Endothelial cell (in vitro differentiated cells): Measurements from ENCODE around the gene MRPS27. TPM values are rescaled to one million over a fixed set of nuclear protein-coding genes. Genes with fewer than 3 reads are reported as not detected.
A peak's percentile ranks its signal among the peaks of the same experiment; 100 is the strongest.

Experiments used
- DNase-seq: peaks from one replicate; pipeline ENCODE4 v3.0.0; 2021; ENCODE audit warnings: low spot score
- H3K27ac Mint-ChIP-seq: one replicate; pipeline ENCODE4 v1.8.0; 2021; ENCODE audit warnings: mixed read lengths, inconsistent platforms; ENCODE audit not compliant: unreplicated experiment
- H3K27me3 Mint-ChIP-seq: one replicate; pipeline ENCODE4 v1.8.0; 2021; ENCODE audit warnings: mild to moderate bottlenecking, moderate library complexity, mixed read lengths, inconsistent platforms; ENCODE audit not compliant: unreplicated experiment
- H3K36me3 Mint-ChIP-seq: one replicate; pipeline ENCODE4 v1.8.0; 2021; ENCODE audit warnings: mild to moderate bottlenecking, low read depth, mixed read lengths, inconsistent platforms; ENCODE audit not compliant: unreplicated experiment
- H3K4me1 Mint-ChIP-seq: one replicate; pipeline ENCODE4 v1.8.0; 2021; ENCODE audit warnings: mild to moderate bottlenecking, mixed read lengths, inconsistent platforms; ENCODE audit not compliant: unreplicated experiment
- H3K4me3 Mint-ChIP-seq: one replicate; pipeline ENCODE4 v1.8.0; 2021; ENCODE audit warnings: mild to moderate bottlenecking, mixed read lengths, inconsistent platforms; ENCODE audit not compliant: unreplicated experiment
- H3K9me3 Mint-ChIP-seq: one replicate; pipeline ENCODE4 v1.8.0; 2021; ENCODE audit warnings: mixed read lengths, inconsistent platforms; ENCODE audit not compliant: unreplicated experiment
- CTCF ChIP-seq: fragments of 200-600 bp; sonication (generic); IDR thresholded peaks from one replicate; pipeline ENCODE4 v1.5.0; 2021; ENCODE audit warnings: antibody characterized with exemption; ENCODE audit not compliant: unreplicated experiment
- total RNA-seq: library from RNA; stranded (reverse); fragmentation: NEBNext Ultra II Directional; extraction: Animal tissue kit (Norgen Biotek cat#: 25700); gene quantifications from one replicate; pipeline ENCODE4 v1.2.1, GENCODE V29; 2021; ENCODE audit not compliant: unreplicated experiment

MRPS27 gene
- total RNA-seq, 1 donor from 2014 or later = 62.8 TPM

GRCh38 chr5:72358925-72359324 is 38.9 kb upstream of the MRPS27 start:
- H3K27ac Mint-ChIP-seq = no peak overlapping the region
- peaks cover 5% of the 10 kb centered on the region for H3K4me1 Mint-ChIP-seq
- H3K9me3 Mint-ChIP-seq = no peaks in the 10 kb centered on the region
- peaks cover 12% of the 10 kb centered on the region for H3K36me3 Mint-ChIP-seq
- H3K4me3 Mint-ChIP-seq = no peak overlapping the region
- H3K27me3 Mint-ChIP-seq = peaks cover 2% of the 10 kb centered on the region
- no peak for TF ChIP-seq CTCF
- DNase-seq = no peak

DNA sequence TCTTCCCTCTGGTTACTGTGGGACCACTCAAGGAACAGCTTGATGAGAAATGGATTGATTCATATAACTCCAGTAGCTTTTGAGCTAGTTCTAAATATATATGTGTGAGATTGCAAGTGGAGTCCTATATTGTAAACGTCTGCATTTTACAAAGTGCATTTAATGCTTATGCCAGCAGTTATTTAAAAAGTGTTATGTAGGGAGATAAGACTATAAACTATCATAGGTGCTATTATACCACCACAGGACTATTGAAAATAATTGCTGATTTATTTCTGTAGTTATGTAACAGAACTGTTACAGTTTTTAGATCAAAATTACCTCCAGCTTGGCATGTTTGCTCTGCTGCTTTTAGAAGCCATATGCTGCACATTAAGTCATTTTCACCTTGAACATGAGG is 36.3 kb upstream of the MRPS27 start:
- no peak for DNase-seq
- Mint-ChIP-seq H3K4me1 (peaks cover 5% of the 10 kb centered on the region), H3K27ac (no peak overlapping the region), H3K36me3 (peaks cover 3% of the 10 kb centered on the region), H3K4me3 (no peak overlapping the region), H3K27me3 (no peaks in the 10 kb centered on the region), H3K9me3 (no peaks in the 10 kb centered on the region)
- no peak for TF ChIP-seq CTCF

- Mint-ChIP-seq H3K27me3 (no peaks in the 10 kb centered on the region), H3K4me1 (peaks cover 8% of the 10 kb centered on the region), H3K27ac (peak overlapping the region; percentile 52), H3K36me3 (no peaks in the 10 kb centered on the region), H3K4me3 (no peak overlapping the region), H3K9me3 (no peaks in the 10 kb centered on the region)
- TF ChIP-seq CTCF = no peak
- DNase-seq = peak; percentile 31
Observed at GRCh38 chr5:72355706-72356299, 35.8 kb upstream of the MRPS27 start.

DNA sequence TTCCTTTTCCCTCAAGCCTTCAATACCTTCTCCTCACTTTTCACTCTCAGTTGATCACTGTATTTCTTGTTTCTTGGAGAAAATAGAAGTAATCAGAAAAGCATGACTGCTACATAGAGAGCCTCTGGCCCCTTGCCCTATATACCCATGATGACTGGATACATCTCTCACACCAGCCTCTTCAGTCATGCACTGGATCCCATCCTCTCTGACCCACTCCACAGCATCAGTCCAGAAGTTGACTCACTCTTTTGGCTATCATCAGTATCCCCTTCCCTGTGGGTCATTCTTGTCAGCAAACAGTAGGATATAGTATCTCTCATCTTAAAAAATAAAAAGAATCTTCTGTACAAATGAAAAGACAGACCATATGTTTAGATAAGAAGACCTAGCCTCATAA is 33.0 kb upstream of the MRPS27 start:
- H3K4me3 Mint-ChIP-seq = no peak overlapping the region
- no peak overlapping the region for H3K27ac Mint-ChIP-seq
- DNase-seq = no peak
- H3K9me3 Mint-ChIP-seq = no peaks in the 10 kb centered on the region
- no peaks in the 10 kb centered on the region for H3K27me3 Mint-ChIP-seq
- H3K36me3 Mint-ChIP-seq = no peaks in the 10 kb centered on the region
- H3K4me1 Mint-ChIP-seq = peaks cover 23% of the 10 kb centered on the region
- TF ChIP-seq CTCF = no peak

DNA sequence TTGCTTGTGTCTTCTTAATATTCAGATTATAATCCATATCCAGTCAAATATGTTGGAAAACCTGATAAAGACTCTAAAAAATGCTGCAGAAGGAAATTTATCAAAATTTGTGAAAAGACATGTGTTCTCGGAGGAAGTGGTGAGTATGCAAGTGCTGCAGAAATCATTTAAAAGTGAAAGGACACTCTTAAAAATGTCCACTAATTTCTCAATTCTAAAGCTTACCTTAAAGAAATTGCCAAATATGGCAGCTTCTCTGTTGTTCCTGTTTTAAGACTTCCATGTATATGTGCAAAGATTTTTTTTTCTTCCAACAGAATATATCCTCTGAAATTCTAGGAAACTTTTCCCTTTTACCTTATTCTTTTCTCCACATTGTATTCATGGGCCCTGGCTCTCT is 32.6 kb upstream of the MRPS27 start:
- no peaks in the 10 kb centered on the region for H3K27me3 Mint-ChIP-seq
- no peak for DNase-seq
- H3K9me3 Mint-ChIP-seq = no peaks in the 10 kb centered on the region
- H3K4me1 Mint-ChIP-seq = peaks cover 23% of the 10 kb centered on the region
- no peak overlapping the region for H3K27ac Mint-ChIP-seq
- H3K36me3 Mint-ChIP-seq = no peaks in the 10 kb centered on the region
- no peak overlapping the region for H3K4me3 Mint-ChIP-seq
- TF ChIP-seq CTCF = no peak
